SK-N-SH (cell line): ENCODE measurements around the gene POLR3E. TPM values are rescaled to one million over a fixed set of nuclear protein-coding genes. Genes with fewer than 3 reads are reported as not detected.
A peak's percentile ranks its signal among the peaks of the same experiment; 100 is the strongest.

Experiments
- CTCF ChIA-PET: fragments of 300-600, 350-600 bp; formaldehyde crosslinking; extraction: SDS; loops from one replicate; lab custom pipeline; 2021; lab: Yijun Ruan, JAX
- POLR2A ChIA-PET: fragments of 350-600 bp; sonication (Branson Sonifier 250); formaldehyde crosslinking; extraction: SDS; loops from one replicate; lab custom pipeline; 2020; ENCODE audit warnings: antibody characterized with exemption, inconsistent platforms; lab: Yijun Ruan, JAX
- DNase-seq: peaks from one replicate; pipeline ENCODE4 v3.0.0; 2012
- H2AFZ ChIP-seq: fragments of 200-600 bp; sonication (generic); 2 replicates; pipeline ENCODE4 v1.8.1; 2016; ENCODE audit warnings: antibody characterized with exemption, mild to moderate bottlenecking, low read depth
- H3F3A ChIP-seq: fragments of 200-600 bp; sonication (generic); replicated peaks from 2 replicates; pipeline ENCODE3; 2016; ENCODE audit warnings: antibody characterized with exemption, mild to moderate bottlenecking; ENCODE audit not compliant: insufficient read depth
- H3K27ac ChIP-seq, 2 experiments: fragments of 200-500 bp in 1 of 2; fragments of 200-600 bp in 1 of 2; sonication (Bioruptor generic) in 1 of 2; sonication (generic), shearing (Covaris generic) in 1 of 2; 2 replicates each; pipeline versions ENCODE4 v1.5.1 to v1.6.1; 2014 to 2016; ENCODE audit warnings: low read depth in 2 of 2, inconsistent platforms in 1 of 2, low read length in 1 of 2, mild to moderate bottlenecking in 1 of 2, mixed read lengths in 1 of 2
- H3K27me3 ChIP-seq: fragments of 200-600 bp; sonication (generic), shearing (Covaris generic); 2 replicates; pipeline ENCODE4 v1.6.1; 2016; ENCODE audit warnings: mixed run types; ENCODE audit not compliant: insufficient read depth
- H3K36me3 ChIP-seq, 2 experiments: fragments of 200-500 bp in 1 of 2; fragments of 200-600 bp in 1 of 2; sonication (Bioruptor generic) in 1 of 2; sonication (generic) in 1 of 2; replicated peaks in 1 of 2; 2 replicates each; pipeline versions ENCODE3 to v1.5.1; 2014 to 2016; ENCODE audit warnings: low read length in 1 of 2, mild to moderate bottlenecking in 1 of 2; ENCODE audit not compliant: insufficient read depth in 2 of 2, control insufficient read depth in 1 of 2
- H3K4me1 ChIP-seq, 2 experiments: fragments of 200-500 bp in 1 of 2; fragments of 200-600 bp in 1 of 2; sonication (Bioruptor generic) in 1 of 2; sonication (generic), shearing (Covaris generic) in 1 of 2; 2 replicates each; pipeline versions ENCODE4 v1.5.1 to v1.6.1; 2014 to 2016; ENCODE audit warnings: low read depth in 1 of 2, low read length in 1 of 2, mixed run types in 1 of 2; ENCODE audit not compliant: insufficient read depth in 2 of 2, control insufficient read depth in 1 of 2
- H3K4me2 ChIP-seq: fragments of 200-600 bp; sonication (generic), shearing (Covaris generic); 2 replicates; pipeline ENCODE4 v1.6.1; 2017; ENCODE audit warnings: mixed run types
- H3K4me3 ChIP-seq, 2 experiments: fragments of 200-500 bp in 1 of 2; fragments of 200-600 bp in 1 of 2; sonication (Bioruptor generic) in 1 of 2; sonication (generic), shearing (Covaris generic) in 1 of 2; 2 replicates each; pipeline versions ENCODE4 v1.5.1 to v1.8.1; 2014 to 2016; ENCODE audit warnings: low read depth in 2 of 2, inconsistent platforms in 1 of 2, low read length in 1 of 2, mild to moderate bottlenecking in 1 of 2, mixed read lengths in 1 of 2, moderate library complexity in 1 of 2
- H3K79me2 ChIP-seq: fragments of 200-600 bp; sonication (generic); 2 replicates; pipeline ENCODE4 v1.8.1; 2017; ENCODE audit warnings: mild to moderate bottlenecking; ENCODE audit not compliant: insufficient read depth
- H3K9ac ChIP-seq: fragments of 200-600 bp; sonication (generic); 2 replicates; pipeline ENCODE4 v1.6.1; 2017; ENCODE audit warnings: mixed run types
- H3K9me2 ChIP-seq: fragments of 200-600 bp; sonication (generic); 2 replicates; pipeline ENCODE4 v1.6.1; 2017; ENCODE audit warnings: mixed run types
- H3K9me3 ChIP-seq: fragments of 200-600 bp; sonication (generic); 2 replicates; pipeline ENCODE4 v1.6.1; 2017; ENCODE audit warnings: mixed run types, mild to moderate bottlenecking, moderate library complexity
- H4K20me1 ChIP-seq: fragments of 200-600 bp; sonication (generic); 2 replicates; pipeline ENCODE4 v1.6.1; 2017; ENCODE audit warnings: mild to moderate bottlenecking, mixed run types; ENCODE audit not compliant: insufficient read depth
- CHD2 ChIP-seq: fragments of 150-350 bp; IDR thresholded peaks from 2 replicates; pipeline ENCODE4 v1.6.1; 2018; ENCODE audit warnings: low read length; ENCODE audit not compliant: partially characterized antibody
- CTCF ChIP-seq: fragments of 200-600 bp; sonication (generic); IDR thresholded peaks from 2 replicates; pipeline ENCODE4 v1.6.1; 2017; ENCODE audit warnings: antibody characterized with exemption, mild to moderate bottlenecking, moderate library complexity
- ELF1 ChIP-seq: IDR thresholded peaks from 2 replicates; pipeline ENCODE4 v1.4.0; 2012
- FOSL2 ChIP-seq: IDR thresholded peaks from 2 replicates; pipeline ENCODE4 v1.4.0; 2012; ENCODE audit warnings: low read depth, mild to moderate bottlenecking, moderate library complexity, borderline replicate concordance
- FOXJ3 ChIP-seq: sonication (generic); formaldehyde crosslinking; IDR thresholded peaks from 2 replicates; pipeline ENCODE4 v1.5.1; 2020; ENCODE audit warnings: mild to moderate bottlenecking, missing genetic modification reagents
- GABPA ChIP-seq: IDR thresholded peaks from 2 replicates; pipeline ENCODE4 v1.4.0; 2012; ENCODE audit warnings: low read depth, mild to moderate bottlenecking
- MAX ChIP-seq: IDR thresholded peaks from 2 replicates; pipeline ENCODE4 v1.4.0; 2012; ENCODE audit warnings: low read depth
- MXI1 ChIP-seq: IDR thresholded peaks from 2 replicates; pipeline ENCODE4 v1.6.1; 2012; ENCODE audit warnings: mild to moderate bottlenecking, low read depth, low read length, improper control_type of control experiment
- POLR2AphosphoS5 ChIP-seq: IDR thresholded peaks from 2 replicates; pipeline ENCODE4 v1.6.1; 2012; ENCODE audit warnings: low read depth, low read length
- RAD21 ChIP-seq: IDR thresholded peaks from 2 replicates; pipeline ENCODE4 v1.6.1; 2012; ENCODE audit warnings: mild to moderate bottlenecking, low read length
- REST ChIP-seq: IDR thresholded peaks from 2 replicates; pipeline ENCODE4 v1.6.1; 2012; ENCODE audit warnings: mild to moderate bottlenecking, low read depth, low read length, moderate library complexity
- SMC3 ChIP-seq: IDR thresholded peaks from 2 replicates; pipeline ENCODE4 v1.6.1; 2012; ENCODE audit warnings: low read depth, low read length, improper control_type of control experiment
- WGBS: methylation state at CpG from one replicate; pipeline ENCODE4 v1.1.6; 2017; ENCODE audit warnings: low lambda C conversion rate; 5-methylcytosine and 5-hydroxymethylcytosine counted together
- polyA plus RNA-seq, 3 experiments: library from polyadenylated mRNA; depleted of rRNA; stranded (reverse); fragments of >200 nt; gene quantifications; 2 replicates each; pipeline ENCODE4 v1.2.3, GENCODE V29; 2012

The POLR3E gene
- polyA plus RNA-seq, 1 of the 3 experiments (the other 2 are of a cell fraction), result 59.6 TPM

- TF ChIP-seq POLR2AphosphoS5 (no peak), GABPA (no peak), RAD21 (no peak), FOSL2 (no peak), FOXJ3 (CRISPR knock-in tag) (no peak), ELF1 (no peak), CHD2 (no peak), REST (no peak)
Measured at GRCh38 chr16:22320572-22321339, 23.5 kb downstream of the POLR3E start (continued).

- H3K79me2 ChIP-seq, result no peaks in the 10 kb centered on the region; the same call in 1 of the 2 replicates
- H4K20me1 ChIP-seq, result 0 out of 2 replicates have a peak, but pooled peaks cover 5% of the 10 kb centered on the region
- peaks cover 4 to 61% of the 10 kb centered on the region in 2 experiments for H3K36me3 ChIP-seq
- H2AFZ ChIP-seq, result no peak overlapping the region
- H3K4me1 ChIP-seq, result peaks cover 0 to 3% of the 10 kb centered on the region in 2 experiments; a peak in 1 of 4 replicates
- H3K9ac ChIP-seq, result no peak overlapping the region
- no peaks in the 10 kb centered on the region for H3K27me3 ChIP-seq
- CTCF ChIA-PET, result interaction anchor here (0.6 to 4.3 kb wide), 30 partner anchors 9 to 1475 kb away, joined by 3 to 34 read pairs (median 4); partner anchors contain the start of genes LDAF1 and POLR3E
- H3K4me3 ChIP-seq, result peak overlapping the region in 1 of 2 experiments; percentile 14; a peak in 1 of 4 replicates
- no peaks in the 10 kb centered on the region for H3K9me2 ChIP-seq
- H3F3A ChIP-seq, result no peaks in the 10 kb centered on the region
- no peak overlapping the region; a peak in 1 of 4 replicates for H3K27ac ChIP-seq
- peak; percentile 84 for DNase-seq
- POLR2A ChIA-PET, result no interaction called here
- 51% methylated on average over 10 of the region's 16 CpGs for WGBS
- H3K9me3 ChIP-seq, result no peaks in the 10 kb centered on the region
- 0 out of 2 replicates have a peak, but pooled peaks have one; percentile 39 for TF ChIP-seq MAX
- peak; percentile 94 for TF ChIP-seq RAD21
- peak; percentile 98 for TF ChIP-seq CTCF
- peak; percentile 68 for TF ChIP-seq MXI1
- TF ChIP-seq FOXJ3 (CRISPR knock-in tag), result no peak
- peak; percentile 75 for TF ChIP-seq SMC3
- TF ChIP-seq, all 33 proteins: peak for 5
- no peak overlapping the region for H3K4me2 ChIP-seq
Measured at GRCh38 chr16:22321340-22322001, 24.3 kb downstream of the POLR3E start.
